ENCODE data around the gene IL11RA.

GRCh38 chr9:34629491-34629808 lies 22.5 kb upstream of the IL11RA start:
- TF ChIP-seq SIN3A (IDR thresholded peaks at IDR 0.05; ENCODE audit: borderline replicate concordance, insufficient read depth, low read length) (no peak), REST (IDR thresholded peaks at IDR 0.05; ENCODE audit: insufficient read depth in 1 of 2, low read depth in 2 of 2, low read length in 2 of 2) (no peak)
